Neural cell (in vitro differentiated cells): ENCODE data around the gene NCOA5. TPM values are rescaled to one million over a fixed set of nuclear protein-coding genes. Genes with fewer than 3 reads are reported as not detected.

Experiments
- H2AFZ ChIP-seq: fragments of 200-600, 300-800 bp; sonication (generic), shearing (Covaris generic); 2 replicates; pipeline ENCODE4 v1.6.0; 2014; ENCODE audit warnings: low read depth, mild to moderate bottlenecking, antibody characterized with exemption, low read length, moderate library complexity
- H3F3A ChIP-seq: fragments of 200-600 bp; shearing (Covaris generic); 2 replicates; pipeline ENCODE4 v1.6.1; 2016; ENCODE audit warnings: mild to moderate bottlenecking, moderate library complexity, mixed read lengths, antibody characterized with exemption, low read length; ENCODE audit not compliant: insufficient read depth, poor library complexity, severe bottlenecking
- H3K27ac ChIP-seq: fragments of 200-600, 300-800 bp; sonication (generic), shearing (Covaris generic); 2 replicates; pipeline ENCODE4 v1.5.1; 2014; ENCODE audit warnings: mild to moderate bottlenecking, low read length, moderate library complexity
- H3K27me3 ChIP-seq: fragments of 300-800, 200-600 bp; sonication (generic), shearing (Covaris generic); 2 replicates; pipeline ENCODE4 v1.6.0; 2014; ENCODE audit warnings: mild to moderate bottlenecking, low read depth, low read length, moderate library complexity; ENCODE audit not compliant: insufficient read depth
- H3K36me3 ChIP-seq: fragments of 300-800, 200-600 bp; sonication (generic), shearing (Covaris generic); 2 replicates; pipeline ENCODE4 v1.5.1; 2014; ENCODE audit warnings: mild to moderate bottlenecking, antibody characterized with exemption, low read length, moderate library complexity; ENCODE audit not compliant: insufficient read depth
- H3K4me2 ChIP-seq: fragments of 300-800, 200-600 bp; sonication (generic), shearing (Covaris generic); 2 replicates; pipeline ENCODE4 v1.6.0; 2014; ENCODE audit warnings: mild to moderate bottlenecking, low read length
- H3K4me3 ChIP-seq: fragments of 300-800, 200-600 bp; sonication (generic), shearing (Covaris generic); 2 replicates; pipeline ENCODE4 v1.5.1; 2014; ENCODE audit warnings: mild to moderate bottlenecking, low read length, moderate library complexity
- H3K79me2 ChIP-seq: fragments of 200-600 bp; shearing (Covaris generic); replicated peaks from 2 replicates; pipeline ENCODE4 v1.6.0; 2014; ENCODE audit warnings: mild to moderate bottlenecking, low read length, moderate library complexity; ENCODE audit not compliant: insufficient read depth
- H3K9ac ChIP-seq: fragments of 300-800, 200-600 bp; sonication (generic), shearing (Covaris generic); 2 replicates; pipeline ENCODE4 v1.6.1; 2016; ENCODE audit warnings: mild to moderate bottlenecking, low read length, mixed read lengths
- H3K9me2 ChIP-seq: fragments of 200-600 bp; shearing (Covaris generic); 2 replicates; pipeline ENCODE4 v1.6.1; 2016; ENCODE audit warnings: mild to moderate bottlenecking, low read length, mixed read lengths; ENCODE audit not compliant: insufficient read depth
- H3K9me3 ChIP-seq: fragments of 200-600, 300-800 bp; sonication (generic), shearing (Covaris generic); 2 replicates; pipeline ENCODE4 v1.6.1; 2016; ENCODE audit warnings: mild to moderate bottlenecking, mixed run types, low read length, moderate library complexity, mixed read lengths
- H4K20me1 ChIP-seq: fragments of 200-600 bp; shearing (Covaris generic); 2 replicates; pipeline ENCODE4 v1.6.1; 2016; ENCODE audit warnings: mild to moderate bottlenecking, mixed run types; ENCODE audit not compliant: insufficient read depth
- EP300 ChIP-seq: fragments of 450-650 bp; conservative IDR thresholded peaks from 2 replicates; pipeline ENCODE4 v1.6.1; 2014; ENCODE audit warnings: antibody characterized with exemption, mild to moderate bottlenecking, moderate library complexity; ENCODE audit not compliant: poor library complexity, severe bottlenecking
- EZH2 ChIP-seq: fragments of 200-600, 300-800 bp; shearing (Covaris generic), sonication (generic); IDR thresholded peaks from 2 replicates; pipeline ENCODE4 v1.6.1; 2014; ENCODE audit warnings: antibody characterized with exemption, low read length, borderline replicate concordance, mild to moderate bottlenecking; ENCODE audit not compliant: insufficient read depth, poor library complexity, severe bottlenecking
- MXI1 ChIP-seq: fragments of 450-650 bp; conservative IDR thresholded peaks from 2 replicates; pipeline ENCODE4 v1.6.1; 2014; ENCODE audit warnings: antibody characterized with exemption, mild to moderate bottlenecking; ENCODE audit not compliant: poor library complexity, severe bottlenecking
- POLR2AphosphoS5 ChIP-seq: IDR thresholded peaks from 2 replicates; pipeline ENCODE4 v1.6.1; 2012
- RAD21 ChIP-seq: fragments of 450-650 bp; conservative IDR thresholded peaks from 2 replicates; pipeline ENCODE4 v1.6.1; 2014; ENCODE audit warnings: antibody characterized with exemption, mild to moderate bottlenecking, moderate library complexity
- SMC3 ChIP-seq: fragments of 450-650 bp; conservative IDR thresholded peaks from 2 replicates; pipeline ENCODE4 v1.6.1; 2014; ENCODE audit warnings: antibody characterized with exemption, mild to moderate bottlenecking, moderate library complexity; ENCODE audit not compliant: poor library complexity
- TAF1 ChIP-seq: IDR thresholded peaks from 2 replicates; pipeline ENCODE4 v1.6.1; 2012; ENCODE audit warnings: low read depth
- polyA plus RNA-seq: library from polyadenylated mRNA; depleted of rRNA; stranded (reverse); fragments of >200 nt; gene quantifications from 2 replicates; pipeline ENCODE4 v1.2.3, GENCODE V29; 2014
- TF ChIP-seq, protein P1 (sequence below): IDR thresholded peaks from 2 replicates; pipeline ENCODE4 v1.6.1; 2012; ENCODE audit warnings: borderline replicate concordance
- TF ChIP-seq, protein P2 (sequence below): fragments of 450-650 bp; IDR thresholded peaks from 2 replicates; pipeline ENCODE4 v1.5.1; 2014; ENCODE audit warnings: antibody characterized with exemption, mild to moderate bottlenecking, moderate library complexity; ENCODE audit not compliant: poor library complexity, severe bottlenecking

The NCOA5 gene
- polyA plus RNA-seq, 1 donor from 2014 or later: 29.9 TPM

DNA sequence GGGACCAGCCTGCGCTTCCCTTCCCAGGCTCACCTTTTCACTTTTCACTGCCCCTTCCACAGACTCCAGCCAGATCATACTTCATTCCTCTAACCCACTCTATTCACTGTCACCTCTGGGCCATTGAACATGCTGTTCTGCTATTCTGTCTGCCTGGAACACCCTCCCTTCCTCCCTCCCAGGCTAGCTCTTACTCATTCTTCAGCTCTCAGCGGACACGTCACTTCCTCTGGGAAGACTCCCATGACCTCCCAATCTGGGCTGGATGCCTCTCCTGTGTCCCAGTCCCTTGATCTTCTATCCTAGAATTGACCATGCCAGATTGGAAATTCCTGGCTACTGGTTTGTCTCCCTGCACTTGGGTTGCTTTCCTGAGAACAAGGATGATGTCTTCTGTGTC, 55.7 kb downstream of the NCOA5 start:
- Histone ChIP-seq H3K9me2 (no peaks in the 10 kb centered on the region), H3K27ac (no peak overlapping the region), H3K79me2 (peaks cover 13% of the 10 kb centered on the region), H3K27me3 (peaks cover 11% of the 10 kb centered on the region), H3K9me3 (no peaks in the 10 kb centered on the region), H4K20me1 (no peaks in the 10 kb centered on the region), H2AFZ (no peak overlapping the region), H3K4me2 (no peak overlapping the region), H3F3A (no peaks in the 10 kb centered on the region), H3K36me3 (no peaks in the 10 kb centered on the region), H3K9ac (no peak overlapping the region), H3K4me3 (no peak overlapping the region)
- TF ChIP-seq POLR2AphosphoS5 (no peak), RAD21 (no peak), MXI1 (no peak), TAF1 (no peak), SMC3 (no peak), EP300 (no peak), EZH2 (no peak)
- TF ChIP-seq, protein P1, sequence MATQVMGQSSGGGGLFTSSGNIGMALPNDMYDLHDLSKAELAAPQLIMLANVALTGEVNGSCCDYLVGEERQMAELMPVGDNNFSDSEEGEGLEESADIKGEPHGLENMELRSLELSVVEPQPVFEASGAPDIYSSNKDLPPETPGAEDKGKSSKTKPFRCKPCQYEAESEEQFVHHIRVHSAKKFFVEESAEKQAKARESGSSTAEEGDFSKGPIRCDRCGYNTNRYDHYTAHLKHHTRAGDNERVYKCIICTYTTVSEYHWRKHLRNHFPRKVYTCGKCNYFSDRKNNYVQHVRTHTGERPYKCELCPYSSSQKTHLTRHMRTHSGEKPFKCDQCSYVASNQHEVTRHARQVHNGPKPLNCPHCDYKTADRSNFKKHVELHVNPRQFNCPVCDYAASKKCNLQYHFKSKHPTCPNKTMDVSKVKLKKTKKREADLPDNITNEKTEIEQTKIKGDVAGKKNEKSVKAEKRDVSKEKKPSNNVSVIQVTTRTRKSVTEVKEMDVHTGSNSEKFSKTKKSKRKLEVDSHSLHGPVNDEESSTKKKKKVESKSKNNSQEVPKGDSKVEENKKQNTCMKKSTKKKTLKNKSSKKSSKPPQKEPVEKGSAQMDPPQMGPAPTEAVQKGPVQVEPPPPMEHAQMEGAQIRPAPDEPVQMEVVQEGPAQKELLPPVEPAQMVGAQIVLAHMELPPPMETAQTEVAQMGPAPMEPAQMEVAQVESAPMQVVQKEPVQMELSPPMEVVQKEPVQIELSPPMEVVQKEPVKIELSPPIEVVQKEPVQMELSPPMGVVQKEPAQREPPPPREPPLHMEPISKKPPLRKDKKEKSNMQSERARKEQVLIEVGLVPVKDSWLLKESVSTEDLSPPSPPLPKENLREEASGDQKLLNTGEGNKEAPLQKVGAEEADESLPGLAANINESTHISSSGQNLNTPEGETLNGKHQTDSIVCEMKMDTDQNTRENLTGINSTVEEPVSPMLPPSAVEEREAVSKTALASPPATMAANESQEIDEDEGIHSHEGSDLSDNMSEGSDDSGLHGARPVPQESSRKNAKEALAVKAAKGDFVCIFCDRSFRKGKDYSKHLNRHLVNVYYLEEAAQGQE: no peak
- TF ChIP-seq, protein P2, sequence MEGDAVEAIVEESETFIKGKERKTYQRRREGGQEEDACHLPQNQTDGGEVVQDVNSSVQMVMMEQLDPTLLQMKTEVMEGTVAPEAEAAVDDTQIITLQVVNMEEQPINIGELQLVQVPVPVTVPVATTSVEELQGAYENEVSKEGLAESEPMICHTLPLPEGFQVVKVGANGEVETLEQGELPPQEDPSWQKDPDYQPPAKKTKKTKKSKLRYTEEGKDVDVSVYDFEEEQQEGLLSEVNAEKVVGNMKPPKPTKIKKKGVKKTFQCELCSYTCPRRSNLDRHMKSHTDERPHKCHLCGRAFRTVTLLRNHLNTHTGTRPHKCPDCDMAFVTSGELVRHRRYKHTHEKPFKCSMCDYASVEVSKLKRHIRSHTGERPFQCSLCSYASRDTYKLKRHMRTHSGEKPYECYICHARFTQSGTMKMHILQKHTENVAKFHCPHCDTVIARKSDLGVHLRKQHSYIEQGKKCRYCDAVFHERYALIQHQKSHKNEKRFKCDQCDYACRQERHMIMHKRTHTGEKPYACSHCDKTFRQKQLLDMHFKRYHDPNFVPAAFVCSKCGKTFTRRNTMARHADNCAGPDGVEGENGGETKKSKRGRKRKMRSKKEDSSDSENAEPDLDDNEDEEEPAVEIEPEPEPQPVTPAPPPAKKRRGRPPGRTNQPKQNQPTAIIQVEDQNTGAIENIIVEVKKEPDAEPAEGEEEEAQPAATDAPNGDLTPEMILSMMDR: no peak

DNA sequence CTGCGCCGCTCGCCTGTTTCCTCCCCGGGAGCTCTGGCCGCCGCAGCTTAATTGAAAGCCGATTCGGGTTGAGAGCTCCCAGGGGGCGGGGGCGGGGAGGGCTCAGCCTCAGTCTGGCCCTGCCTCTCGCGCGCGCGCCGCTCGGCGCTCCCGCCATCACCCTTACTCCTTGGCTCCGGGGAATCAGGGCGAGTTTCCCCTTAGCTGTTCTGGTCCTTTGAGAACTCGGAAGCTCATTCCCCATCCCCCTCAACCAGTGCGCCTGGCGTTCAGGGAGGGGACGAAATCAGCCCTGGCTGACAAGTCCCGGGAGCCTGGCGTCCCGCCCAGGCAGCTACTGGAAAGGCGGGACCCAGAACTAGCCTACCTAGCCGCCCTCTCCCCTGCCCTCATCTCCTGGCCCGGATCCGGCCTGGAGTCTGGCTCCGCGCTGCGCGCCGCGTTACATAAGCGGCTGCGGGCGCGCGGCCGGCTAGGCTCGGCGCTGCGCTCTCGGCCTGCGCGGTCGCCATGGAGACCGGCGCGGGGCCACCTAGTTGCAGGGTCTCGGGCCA, 58.0 kb downstream of the NCOA5 start:
- H3K4me3 ChIP-seq: peak overlapping the region; percentile 86
- TF ChIP-seq, protein P1: peak; percentile 37
- TF ChIP-seq RAD21 (peak; percentile 46), EZH2 (no peak), SMC3 (no peak), POLR2AphosphoS5 (no peak), TAF1 (no peak), EP300 (peak; percentile 52), MXI1 (peak; percentile 60)
- TF ChIP-seq, protein P2: no peak
- H4K20me1 ChIP-seq: no peaks in the 10 kb centered on the region
- H3K9me3 ChIP-seq: no peaks in the 10 kb centered on the region
- H3F3A ChIP-seq: no peaks in the 10 kb centered on the region
- H3K4me2 ChIP-seq: peak overlapping the region; percentile 98
- peak overlapping the region; percentile 80 for H2AFZ ChIP-seq
- no peaks in the 10 kb centered on the region for H3K9me2 ChIP-seq
- peaks cover 11% of the 10 kb centered on the region for H3K27me3 ChIP-seq
- H3K36me3 ChIP-seq: no peaks in the 10 kb centered on the region
- H3K79me2 ChIP-seq: peaks cover 31% of the 10 kb centered on the region
- peak overlapping the region; percentile 92 for H3K27ac ChIP-seq
- H3K9ac ChIP-seq: peak overlapping the region; percentile 87
